ENCODE results near the gene MACROH2A1.

DNA sequence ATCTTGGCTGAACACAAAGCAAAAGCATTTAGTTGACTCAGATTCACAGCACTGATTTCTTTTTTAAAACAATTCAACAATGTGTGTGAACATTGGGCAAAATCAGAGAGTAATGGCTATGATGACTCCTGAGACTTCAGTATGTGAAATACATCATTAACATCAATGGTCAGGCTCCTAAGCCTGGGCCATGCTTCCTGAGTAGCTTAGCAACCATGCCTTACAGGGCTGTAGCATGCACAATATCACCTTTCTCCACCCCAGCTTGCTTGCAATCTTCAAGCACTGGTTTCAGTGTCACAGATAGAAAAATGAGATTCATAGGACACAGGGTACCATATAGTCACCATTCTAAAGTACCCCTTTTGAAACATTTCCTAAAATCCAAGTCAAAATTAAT lies 41.3 kb downstream of the MACROH2A1 start:
- TF ChIP-seq, protein P1, sequence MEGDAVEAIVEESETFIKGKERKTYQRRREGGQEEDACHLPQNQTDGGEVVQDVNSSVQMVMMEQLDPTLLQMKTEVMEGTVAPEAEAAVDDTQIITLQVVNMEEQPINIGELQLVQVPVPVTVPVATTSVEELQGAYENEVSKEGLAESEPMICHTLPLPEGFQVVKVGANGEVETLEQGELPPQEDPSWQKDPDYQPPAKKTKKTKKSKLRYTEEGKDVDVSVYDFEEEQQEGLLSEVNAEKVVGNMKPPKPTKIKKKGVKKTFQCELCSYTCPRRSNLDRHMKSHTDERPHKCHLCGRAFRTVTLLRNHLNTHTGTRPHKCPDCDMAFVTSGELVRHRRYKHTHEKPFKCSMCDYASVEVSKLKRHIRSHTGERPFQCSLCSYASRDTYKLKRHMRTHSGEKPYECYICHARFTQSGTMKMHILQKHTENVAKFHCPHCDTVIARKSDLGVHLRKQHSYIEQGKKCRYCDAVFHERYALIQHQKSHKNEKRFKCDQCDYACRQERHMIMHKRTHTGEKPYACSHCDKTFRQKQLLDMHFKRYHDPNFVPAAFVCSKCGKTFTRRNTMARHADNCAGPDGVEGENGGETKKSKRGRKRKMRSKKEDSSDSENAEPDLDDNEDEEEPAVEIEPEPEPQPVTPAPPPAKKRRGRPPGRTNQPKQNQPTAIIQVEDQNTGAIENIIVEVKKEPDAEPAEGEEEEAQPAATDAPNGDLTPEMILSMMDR (conservative IDR thresholded peaks at IDR 0.05; ENCODE audit: low read depth in 2 of 2) = no peak
- TF ChIP-seq NANOG (IDR thresholded peaks at IDR 0.05; ENCODE audit: borderline replicate concordance) (no peak), CREB1 (CRISPR knock-in tag; IDR thresholded peaks at IDR 0.05; ENCODE audit: low read depth) (no peak), EZH2 (IDR thresholded peaks at IDR 0.05; ENCODE audit: low read depth, unreplicated experiment) (no peak), POLR2AphosphoS5 (IDR thresholded peaks at IDR 0.05; ENCODE audit: low read depth) (no peak)

Data from GM23338 (cell line).